OCI-LY7 (cell line): ENCODE measurements around the gene TAF3.

Experiments
- EZH2phosphoT487 ChIP-seq: fragments of 200-600 bp; sonication (generic); IDR thresholded peaks from 2 replicates; pipeline ENCODE4 v1.6.1; 2018; ENCODE audit warnings: low read depth, borderline replicate concordance, mild to moderate bottlenecking, mixed run types, antibody characterized with exemption, low read length, moderate library complexity, mixed read lengths
- TF ChIP-seq, protein P1 (sequence below): fragments of 200-600 bp; sonication (generic); conservative IDR thresholded peaks from 2 replicates; pipeline ENCODE4 v1.5.1; 2014; ENCODE audit warnings: mild to moderate bottlenecking, antibody characterized with exemption, low read length, moderate library complexity, mixed read lengths

DNA sequence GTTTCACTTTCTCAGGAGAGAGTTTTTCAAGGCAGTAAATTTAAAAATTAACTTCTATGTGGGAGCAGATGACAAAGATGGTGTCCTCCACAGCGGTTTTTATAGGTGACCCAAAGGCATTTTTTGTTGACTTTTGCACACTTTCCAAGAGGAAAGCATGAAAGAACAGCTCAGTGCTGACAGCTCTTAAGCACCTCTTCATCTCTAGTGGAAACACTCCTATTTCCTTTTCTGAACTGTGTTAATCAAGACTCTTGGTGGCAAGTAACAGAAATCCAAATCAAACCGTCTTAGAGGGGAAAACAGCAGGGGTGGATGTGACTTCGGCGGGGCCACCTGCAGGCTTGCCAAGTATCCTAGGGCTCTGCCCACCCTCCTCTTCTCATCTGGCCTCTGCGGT, 164.4 kb downstream of the TAF3 start:
- TF ChIP-seq, protein P1, sequence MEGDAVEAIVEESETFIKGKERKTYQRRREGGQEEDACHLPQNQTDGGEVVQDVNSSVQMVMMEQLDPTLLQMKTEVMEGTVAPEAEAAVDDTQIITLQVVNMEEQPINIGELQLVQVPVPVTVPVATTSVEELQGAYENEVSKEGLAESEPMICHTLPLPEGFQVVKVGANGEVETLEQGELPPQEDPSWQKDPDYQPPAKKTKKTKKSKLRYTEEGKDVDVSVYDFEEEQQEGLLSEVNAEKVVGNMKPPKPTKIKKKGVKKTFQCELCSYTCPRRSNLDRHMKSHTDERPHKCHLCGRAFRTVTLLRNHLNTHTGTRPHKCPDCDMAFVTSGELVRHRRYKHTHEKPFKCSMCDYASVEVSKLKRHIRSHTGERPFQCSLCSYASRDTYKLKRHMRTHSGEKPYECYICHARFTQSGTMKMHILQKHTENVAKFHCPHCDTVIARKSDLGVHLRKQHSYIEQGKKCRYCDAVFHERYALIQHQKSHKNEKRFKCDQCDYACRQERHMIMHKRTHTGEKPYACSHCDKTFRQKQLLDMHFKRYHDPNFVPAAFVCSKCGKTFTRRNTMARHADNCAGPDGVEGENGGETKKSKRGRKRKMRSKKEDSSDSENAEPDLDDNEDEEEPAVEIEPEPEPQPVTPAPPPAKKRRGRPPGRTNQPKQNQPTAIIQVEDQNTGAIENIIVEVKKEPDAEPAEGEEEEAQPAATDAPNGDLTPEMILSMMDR = no peak
- no peak for TF ChIP-seq EZH2phosphoT487
